Fibroblast of the aortic adventitia (primary cell): ENCODE measurements around the gene ITCH. TPM values are rescaled to one million over a fixed set of nuclear protein-coding genes. Genes with fewer than 3 reads are reported as not detected.
A peak's percentile ranks its signal among the peaks of the same experiment; 100 is the strongest.
"Not testable (repeated sequence)": the region's sequence is repeated elsewhere in the genome, so short reads cannot be mapped to it uniquely, and the experiment has no call there.

Experiments used
- DNase-seq: peaks from one replicate; pipeline ENCODE4 v3.0.0-alpha.2; 2010; ENCODE audit warnings: low read depth
- H3K4me3 ChIP-seq: 2 replicates; pipeline ENCODE4 v1.5.1; 2011; ENCODE audit warnings: low read depth, mild to moderate bottlenecking, control low read depth, low read length, moderate library complexity
- CTCF ChIP-seq: IDR thresholded peaks from 2 replicates; pipeline ENCODE4 v1.5.1; 2011; ENCODE audit warnings: mild to moderate bottlenecking, low read length, control low read depth, inconsistent platforms; ENCODE audit not compliant: insufficient read depth
- total RNA-seq: library from RNA; depleted of rRNA; stranded (reverse); fragments of >200 nt; gene quantifications from 2 replicates; pipeline ENCODE4 v1.2.3, GENCODE V29; 2012; ENCODE audit warnings: low replicate concordance

ITCH gene
- total RNA-seq, 1 donor = 70.7 TPM

- TF ChIP-seq CTCF = no peak
- no peak overlapping the region for H3K4me3 ChIP-seq
- no peak for DNase-seq
Observed at GRCh38 chr20:34468951-34469350, 105.9 kb downstream of the ITCH start.

- no peak for TF ChIP-seq CTCF
- no peak overlapping the region for H3K4me3 ChIP-seq
- DNase-seq = peak; percentile 74
Observed at GRCh38 chr20:34472246-34472925, 109.3 kb downstream of the ITCH start.

- DNase-seq = peak; percentile 74
- no peak overlapping the region for H3K4me3 ChIP-seq
- peak; percentile 44 for TF ChIP-seq CTCF
Observed at GRCh38 chr20:34473262-34473883, 110.3 kb downstream of the ITCH start.

GRCh38 chr20:34475979-34476736 lies 113.1 kb downstream of the ITCH start:
- peak; percentile 46 for TF ChIP-seq CTCF
- no peak overlapping the region for H3K4me3 ChIP-seq
- DNase-seq = peak; percentile 19

- no peak for TF ChIP-seq CTCF
- no peak overlapping the region for H3K4me3 ChIP-seq
- no peak for DNase-seq
Observed at GRCh38 chr20:34479627-34480026, 116.6 kb downstream of the ITCH start.

GRCh38 chr20:34482154-34482553 lies 119.1 kb downstream of the ITCH start:
- not testable (repeated sequence) for DNase-seq, H3K4me3 ChIP-seq

GRCh38 chr20:34483585-34484220 lies 120.6 kb downstream of the ITCH start:
- not testable (repeated sequence) for DNase-seq, H3K4me3 ChIP-seq
